Upper lobe of right lung (tissue), 1 donor: ENCODE results near the gene THSD1. TPM values are rescaled to one million over a fixed set of nuclear protein-coding genes. Genes with fewer than 3 reads are reported as not detected.

Experiments
- ATAC-seq: fragments of 200-7000 bp; cut with Tn5 transposase; one replicate; pipeline ENCODE4 v1.9.1; 2020; ENCODE audit warnings: mild to moderate bottlenecking, moderate library complexity
- DNase-seq: peaks from one replicate; pipeline ENCODE4 v3.0.0-alpha.2; 2020
- H3K27ac ChIP-seq: fragments of 200-600 bp; one replicate; pipeline ENCODE4 v1.8.0; 2022
- H3K27me3 ChIP-seq: fragments of 200-600 bp; one replicate; pipeline ENCODE4 v1.8.0; 2022; ENCODE audit warnings: mild to moderate bottlenecking
- H3K36me3 ChIP-seq: fragments of 200-600 bp; one replicate; pipeline ENCODE4 v1.8.0; 2022
- H3K4me1 ChIP-seq: fragments of 200-600 bp; one replicate; pipeline ENCODE4 v1.8.0; 2022
- H3K4me3 ChIP-seq: fragments of 200-600 bp; one replicate; pipeline ENCODE4 v1.8.0; 2022; ENCODE audit warnings: mild to moderate bottlenecking
- H3K9me3 ChIP-seq: fragments of 200-600 bp; one replicate; pipeline ENCODE4 v1.8.0; 2022
- CTCF ChIP-seq: fragments of 200-600 bp; IDR thresholded peaks from one replicate; pipeline ENCODE4 v1.8.0; 2022; ENCODE audit warnings: antibody characterized with exemption
- intact Hi-C: fragments of 100-400 bp; cut with DNase I; formaldehyde crosslinking; loops from one replicate; pipeline ENCODE4 v1.11.0; 2022
- total RNA-seq: library from RNA; stranded (reverse); fragmentation: NEBNext Ultra II Directional; extraction: Animal tissue kit (Norgen Biotek cat#: 25700); gene quantifications from one replicate; pipeline ENCODE4 v1.2.1, GENCODE V29; 2021
- donor health status: DM: no; HTN: yes; CAD: no; lungs with severe emphysema.

THSD1 gene
- total RNA-seq, 1 donor from 2014 or later, result 17.3 TPM

- Histone ChIP-seq H3K9me3 (no peaks in the 10 kb centered on the region), H3K4me1 (peaks cover 33% of the 10 kb centered on the region), H3K4me3 (no peak overlapping the region), H3K27me3 (no peaks in the 10 kb centered on the region), H3K27ac (no peak overlapping the region), H3K36me3 (no peaks in the 10 kb centered on the region)
- TF ChIP-seq CTCF, result no peak
- no peak for DNase-seq
- intact Hi-C loops, result no loop called here
- ATAC-seq, result no peak
Measured at GRCh38 chr13:52452470-52452869, 46.5 kb upstream of the THSD1 start.

GRCh38 chr13:52451135-52451804 is 45.3 kb upstream of the THSD1 start:
- DNase-seq, result no peak
- intact Hi-C loops, result no loop called here
- Histone ChIP-seq H3K4me1 (peaks cover 40% of the 10 kb centered on the region), H3K9me3 (no peaks in the 10 kb centered on the region), H3K27me3 (no peaks in the 10 kb centered on the region), H3K4me3 (no peak overlapping the region), H3K36me3 (no peaks in the 10 kb centered on the region), H3K27ac (no peak overlapping the region)
- TF ChIP-seq CTCF, result no peak
- no peak for ATAC-seq

- ATAC-seq (no peak), DNase-seq (no peak)
- Histone ChIP-seq H3K4me1 (peaks cover 38% of the 10 kb centered on the region), H3K9me3 (no peaks in the 10 kb centered on the region), H3K27me3 (no peaks in the 10 kb centered on the region), H3K27ac (peak overlapping the region; percentile 93), H3K36me3 (no peaks in the 10 kb centered on the region), H3K4me3 (peak overlapping the region; percentile 85)
- no peak for TF ChIP-seq CTCF
- intact Hi-C loops, result no loop called here
Measured at GRCh38 chr13:52450793-52451116, 44.8 kb upstream of the THSD1 start.

- ATAC-seq (peak; percentile 96), DNase-seq (peak; percentile 98)
- TF ChIP-seq CTCF, result peak; percentile 100
- peaks cover 38% of the 10 kb centered on the region for H3K4me1 ChIP-seq
- H3K9me3 ChIP-seq, result no peaks in the 10 kb centered on the region
- H3K4me3 ChIP-seq, result peak within 1 kb of the TSS; percentile 85
- intact Hi-C loops, result no loop called here
- peaks cover under 1% of the 10 kb centered on the region for H3K36me3 ChIP-seq
- peak within 1 kb of the TSS; percentile 93 for H3K27ac ChIP-seq
- H3K27me3 ChIP-seq, result no peaks in the 10 kb centered on the region
Measured at GRCh38 chr13:52450012-52450792, 44.2 kb upstream of the THSD1 start, which contains the start of gene VPS36. VPS36 (minus strand) TSS chr13:52450634; CDS start chr13:52450594, 40 bp downstream.

- H3K27ac ChIP-seq, result peak overlapping the region; percentile 93
- no peak for TF ChIP-seq CTCF
- intact Hi-C loops, result no loop called here
- H3K4me1 ChIP-seq, result peaks cover 37% of the 10 kb centered on the region
- ATAC-seq (no peak), DNase-seq (no peak)
- no peaks in the 10 kb centered on the region for H3K9me3 ChIP-seq
- peak overlapping the region; percentile 85 for H3K4me3 ChIP-seq
- H3K36me3 ChIP-seq, result peaks cover 4% of the 10 kb centered on the region
- no peaks in the 10 kb centered on the region for H3K27me3 ChIP-seq
Measured at GRCh38 chr13:52449331-52450011, 43.5 kb upstream of the THSD1 start.
